Measurements from ENCODE around the gene TAOK2.

DNA sequence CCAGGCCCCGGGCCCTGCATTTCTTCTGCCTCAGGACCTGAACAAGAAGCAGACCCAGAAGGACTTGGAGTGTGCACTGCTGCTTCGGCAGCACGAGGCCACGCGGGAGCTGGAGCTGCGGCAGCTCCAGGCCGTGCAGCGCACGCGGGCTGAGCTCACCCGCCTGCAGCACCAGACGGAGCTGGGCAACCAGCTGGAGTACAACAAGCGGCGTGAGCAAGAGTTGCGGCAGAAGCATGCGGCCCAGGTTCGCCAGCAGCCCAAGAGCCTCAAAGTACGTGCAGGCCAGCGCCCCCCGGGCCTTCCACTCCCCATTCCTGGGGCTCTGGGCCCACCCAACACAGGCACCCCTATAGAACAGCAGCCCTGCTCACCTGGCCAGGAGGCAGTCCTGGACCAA lies 12.6 kb downstream of the TAOK2 start:
- TF ChIP-seq, protein P1, sequence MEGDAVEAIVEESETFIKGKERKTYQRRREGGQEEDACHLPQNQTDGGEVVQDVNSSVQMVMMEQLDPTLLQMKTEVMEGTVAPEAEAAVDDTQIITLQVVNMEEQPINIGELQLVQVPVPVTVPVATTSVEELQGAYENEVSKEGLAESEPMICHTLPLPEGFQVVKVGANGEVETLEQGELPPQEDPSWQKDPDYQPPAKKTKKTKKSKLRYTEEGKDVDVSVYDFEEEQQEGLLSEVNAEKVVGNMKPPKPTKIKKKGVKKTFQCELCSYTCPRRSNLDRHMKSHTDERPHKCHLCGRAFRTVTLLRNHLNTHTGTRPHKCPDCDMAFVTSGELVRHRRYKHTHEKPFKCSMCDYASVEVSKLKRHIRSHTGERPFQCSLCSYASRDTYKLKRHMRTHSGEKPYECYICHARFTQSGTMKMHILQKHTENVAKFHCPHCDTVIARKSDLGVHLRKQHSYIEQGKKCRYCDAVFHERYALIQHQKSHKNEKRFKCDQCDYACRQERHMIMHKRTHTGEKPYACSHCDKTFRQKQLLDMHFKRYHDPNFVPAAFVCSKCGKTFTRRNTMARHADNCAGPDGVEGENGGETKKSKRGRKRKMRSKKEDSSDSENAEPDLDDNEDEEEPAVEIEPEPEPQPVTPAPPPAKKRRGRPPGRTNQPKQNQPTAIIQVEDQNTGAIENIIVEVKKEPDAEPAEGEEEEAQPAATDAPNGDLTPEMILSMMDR (IDR thresholded peaks at IDR 0.05 in 4 of 5, conservative IDR thresholded peaks at IDR 0.05 in 1 of 5), result no peak
- TF ChIP-seq POLR2A (IDR thresholded peaks at IDR 0.05), result no peak

All from gastrocnemius medialis (tissue), 4 donors.